H9 (cell line): ENCODE results near the gene MIOS. TPM values are rescaled to one million over a fixed set of nuclear protein-coding genes. Genes with fewer than 3 reads are reported as not detected.

Source experiments
- DNase-seq: peaks from one replicate; pipeline ENCODE4 v3.0.0-alpha.2; 2017
- H2AFZ ChIP-seq: one replicate; pipeline ENCODE4 v1.6.1; 2013; ENCODE audit warnings: mild to moderate bottlenecking, low read length, control low read depth, moderate library complexity
- H2AK5ac ChIP-seq: 2 replicates; pipeline ENCODE4 v1.6.1; 2013; ENCODE audit warnings: low read length, control low read depth, mixed read lengths; ENCODE audit not compliant: insufficient read length
- H2BK120ac ChIP-seq: one replicate; pipeline ENCODE4 v1.6.1; 2013; ENCODE audit warnings: low read depth, mild to moderate bottlenecking, low read length, control low read depth, inconsistent platforms; ENCODE audit not compliant: poor library complexity, severe bottlenecking
- H2BK12ac ChIP-seq: 2 replicates; pipeline ENCODE4 v1.6.1; 2013; ENCODE audit warnings: low read length, control low read depth, mixed read lengths, low read depth; ENCODE audit not compliant: insufficient read length
- H2BK15ac ChIP-seq: 2 replicates; pipeline ENCODE4 v1.6.1; 2013; ENCODE audit warnings: low read depth, low read length, control low read depth
- H2BK20ac ChIP-seq: one replicate; pipeline ENCODE4 v1.6.1; 2013; ENCODE audit warnings: low read depth, mild to moderate bottlenecking, low read length, control low read depth, inconsistent platforms; ENCODE audit not compliant: poor library complexity, severe bottlenecking
- H2BK5ac ChIP-seq: 2 replicates; pipeline ENCODE4 v1.6.1; 2013; ENCODE audit warnings: low read length, control low read depth, mixed read lengths; ENCODE audit not compliant: insufficient read length
- H3K14ac ChIP-seq: 2 replicates; pipeline ENCODE4 v1.6.1; 2013; ENCODE audit warnings: low read length, control low read depth; ENCODE audit not compliant: insufficient read depth
- H3K18ac ChIP-seq: 2 replicates; pipeline ENCODE4 v1.6.1; 2013; ENCODE audit warnings: low read depth, mild to moderate bottlenecking, mixed read lengths, low read length, control low read depth; ENCODE audit not compliant: insufficient read length
- H3K23ac ChIP-seq: 2 replicates; pipeline ENCODE4 v1.6.1; 2013; ENCODE audit warnings: low read length, control low read depth, mixed read lengths, low read depth; ENCODE audit not compliant: insufficient read length
- H3K23me2 ChIP-seq: 2 replicates; pipeline ENCODE4 v1.6.1; 2013; ENCODE audit warnings: low read depth, mild to moderate bottlenecking, mixed read lengths, low read length, control low read depth; ENCODE audit not compliant: insufficient read length, poor library complexity, severe bottlenecking
- H3K27ac ChIP-seq: 2 replicates; pipeline ENCODE4 v1.5.1; 2013; ENCODE audit warnings: low read length, control low read depth, mixed read lengths, low read depth; ENCODE audit not compliant: insufficient read length
- H3K27me3 ChIP-seq: 2 replicates; pipeline ENCODE4 v1.6.1; 2013; ENCODE audit warnings: low read length, control low read depth, inconsistent platforms; ENCODE audit not compliant: insufficient read depth
- H3K4ac ChIP-seq: 2 replicates; pipeline ENCODE4 v1.6.1; 2013; ENCODE audit warnings: low read depth, mild to moderate bottlenecking, control low read depth, inconsistent platforms, low read length, moderate library complexity
- H3K4me1 ChIP-seq: 2 replicates; pipeline ENCODE4 v1.6.1; 2013; ENCODE audit warnings: low read length, control low read depth, inconsistent platforms; ENCODE audit not compliant: insufficient read depth
- H3K4me2 ChIP-seq: 2 replicates; pipeline ENCODE4 v1.6.1; 2013; ENCODE audit warnings: low read length, control low read depth, mixed read lengths; ENCODE audit not compliant: insufficient read length, insufficient read depth
- H3K56ac ChIP-seq: 2 replicates; pipeline ENCODE4 v1.6.1; 2013; ENCODE audit warnings: low read depth, mild to moderate bottlenecking, mixed read lengths, low read length, control low read depth; ENCODE audit not compliant: insufficient read length
- H3K79me1 ChIP-seq: 2 replicates; pipeline ENCODE4 v1.6.1; 2013; ENCODE audit warnings: low read depth, mild to moderate bottlenecking, moderate library complexity, low read length, control low read depth, inconsistent platforms; ENCODE audit not compliant: insufficient read depth, poor library complexity, severe bottlenecking
- H3K79me2 ChIP-seq: 2 replicates; pipeline ENCODE4 v1.6.1; 2013; ENCODE audit warnings: low read length, control low read depth, inconsistent platforms; ENCODE audit not compliant: insufficient read depth
- H3K9ac ChIP-seq: 2 replicates; pipeline ENCODE4 v1.6.1; 2013; ENCODE audit warnings: low read length, control low read depth, mixed read lengths; ENCODE audit not compliant: insufficient read length; ENCODE audit errors: extremely low read depth
- H3K9me3 ChIP-seq: one replicate; pipeline ENCODE4 v1.6.1; 2013; ENCODE audit warnings: low read depth, low read length, inconsistent platforms; ENCODE audit not compliant: control insufficient read depth
- H3T11ph ChIP-seq: one replicate; pipeline ENCODE4 v1.6.1; 2013; ENCODE audit warnings: mild to moderate bottlenecking, low read length, control low read depth, inconsistent platforms
- H4K20me1 ChIP-seq: one replicate; pipeline ENCODE4 v1.6.1; 2013; ENCODE audit not compliant: control insufficient read depth, insufficient read length, insufficient read depth
- H4K5ac ChIP-seq: 2 replicates; pipeline ENCODE4 v1.6.1; 2013; ENCODE audit warnings: low read depth, mild to moderate bottlenecking, mixed read lengths, low read length, control low read depth; ENCODE audit not compliant: insufficient read length
- H4K8ac ChIP-seq: replicated peaks from 2 replicates; pipeline ENCODE4 v1.6.1; 2013; ENCODE audit warnings: low read length, control low read depth, mixed read lengths, low read depth; ENCODE audit not compliant: insufficient read length
- H4K91ac ChIP-seq: 2 replicates; pipeline ENCODE4 v1.6.1; 2013; ENCODE audit warnings: low read depth, mild to moderate bottlenecking, moderate library complexity, mixed read lengths, low read length, control low read depth; ENCODE audit not compliant: insufficient read length
- H3K27ac Mint-ChIP-seq, 3 experiments: 2 replicates in 2 of 3; 3 replicates in 1 of 3; pipeline ENCODE4 v1.8.0; 2020 to 2021; ENCODE audit warnings: mixed read lengths in 3 of 3, mild to moderate bottlenecking in 1 of 3, moderate library complexity in 1 of 3
- H3K27me3 Mint-ChIP-seq: 2 replicates; pipeline ENCODE4 v1.8.0; 2021; ENCODE audit warnings: low read depth, mild to moderate bottlenecking, moderate library complexity, mixed read lengths
- H3K36me3 Mint-ChIP-seq, 3 experiments: 2 replicates in 2 of 3; 3 replicates in 1 of 3; pipeline ENCODE4 v1.8.0; 2020 to 2021; ENCODE audit warnings: low read depth in 3 of 3, mixed read lengths in 3 of 3; ENCODE audit not compliant: insufficient read depth in 1 of 3
- H3K4me1 Mint-ChIP-seq, 2 experiments: 2 replicates each; pipeline ENCODE4 v1.8.0; 2020; ENCODE audit warnings: mixed read lengths in 2 of 2
- H3K4me3 Mint-ChIP-seq, 2 experiments: 2 replicates in 1 of 2; 3 replicates in 1 of 2; pipeline ENCODE4 v1.8.0; 2020 to 2021; ENCODE audit warnings: mild to moderate bottlenecking in 2 of 2, mixed read lengths in 2 of 2, moderate library complexity in 1 of 2
- H3K9me3 Mint-ChIP-seq, 2 experiments: 2 replicates in 1 of 2; 3 replicates in 1 of 2; pipeline ENCODE4 v1.8.0; 2020; ENCODE audit warnings: mild to moderate bottlenecking in 2 of 2, mixed read lengths in 2 of 2, moderate library complexity in 1 of 2
- CTCF ChIP-seq: fragments of 200-600 bp; sonication (generic); conservative IDR thresholded peaks from 3 replicates; pipeline ENCODE4 v1.8.0; 2021; ENCODE audit warnings: antibody characterized with exemption, mild to moderate bottlenecking
- WGBS: extraction: QIAGEN DNeasy Blood & Tissue Kit; methylation state at CpG from one replicate; pipeline ENCODE4 v1.1.7; 2013; ENCODE audit warnings: missing lambda C conversion rate, low lambda C conversion rate, mixed read lengths; ENCODE audit not compliant: insufficient read length; ENCODE audit errors: extremely low coverage; 5-methylcytosine and 5-hydroxymethylcytosine counted together
- total RNA-seq: library from RNA; stranded (reverse); gene quantifications from 2 replicates; pipeline ENCODE4 v1.2.1, GENCODE V29; 2021

The MIOS gene
- total RNA-seq, 1 experiment from 2014 or later: 46.4 TPM

- no peak overlapping the region for H4K8ac ChIP-seq
- no peaks in the 10 kb centered on the region for H3K4me1 ChIP-seq
- no peaks in the 10 kb centered on the region for H3K79me1 ChIP-seq
- no peak overlapping the region for H2BK5ac ChIP-seq
- H3K9me3 ChIP-seq: no peaks in the 10 kb centered on the region
- H3K27me3 Mint-ChIP-seq: no peaks in the 10 kb centered on the region
- H3K4me3 Mint-ChIP-seq: no peak overlapping the region
- no CpG with 5 or more reads among the region's 3 CpGs for WGBS
- no peak overlapping the region for H3T11ph ChIP-seq
- no peak overlapping the region; a peak in 1 of 7 replicates for H3K27ac Mint-ChIP-seq
- no peak overlapping the region for H3K4me2 ChIP-seq
- H2BK15ac ChIP-seq: no peak overlapping the region
- no peak overlapping the region for H3K18ac ChIP-seq
- no peaks in the 10 kb centered on the region for H3K27me3 ChIP-seq
- H3K36me3 Mint-ChIP-seq: peaks cover 2 to 20% (median 8%) of the 10 kb centered on the region in 3 experiments; a peak in 5 of 7 replicates
- H3K79me2 ChIP-seq: no peaks in the 10 kb centered on the region
- H4K5ac ChIP-seq: no peak overlapping the region
- H3K9ac ChIP-seq: no peak overlapping the region
- no peaks in the 10 kb centered on the region for H3K9me3 Mint-ChIP-seq
- H4K91ac ChIP-seq: no peak overlapping the region
- peaks cover 5 to 11% of the 10 kb centered on the region in 2 experiments for H3K4me1 Mint-ChIP-seq
- no peak overlapping the region for H3K56ac ChIP-seq
- no peaks in the 10 kb centered on the region for H4K20me1 ChIP-seq
- H3K4ac ChIP-seq: no peak overlapping the region
- no peak overlapping the region for H3K23ac ChIP-seq
- no peak overlapping the region for H3K27ac ChIP-seq
- TF ChIP-seq CTCF: no peak
- no peak overlapping the region for H2BK120ac ChIP-seq
- H2AK5ac ChIP-seq: no peak overlapping the region
- H3K14ac ChIP-seq: no peak overlapping the region
- no peak overlapping the region for H2AFZ ChIP-seq
- no peak overlapping the region for H2BK20ac ChIP-seq
- no peak overlapping the region for H2BK12ac ChIP-seq
- no peak for DNase-seq
- no peaks in the 10 kb centered on the region for H3K23me2 ChIP-seq
Observed at GRCh38 chr7:7579638-7580037, 13.0 kb downstream of the MIOS start.
